Measurements from ENCODE around the gene SHROOM3. TPM values are rescaled to one million over a fixed set of nuclear protein-coding genes. Genes with fewer than 3 reads are reported as not detected.
"Not testable (repeated sequence)": the region's sequence is repeated elsewhere in the genome, so short reads cannot be mapped to it uniquely, and the experiment has no call there.

The SHROOM3 gene
- total and polyA plus RNA-seq, 2 donors (not counting 3 experiments of a cell fraction or from before 2014, with no cell fraction given): 2.7 to 6.7 TPM

- H3K79me2 ChIP-seq (ENCODE audit: control insufficient read depth, insufficient read depth, low read length): no peaks in the 10 kb centered on the region
- no peaks in the 10 kb centered on the region for H3K9me1 ChIP-seq (replicated peaks; ENCODE audit: control insufficient read depth, extremely low read depth, insufficient read depth, low read length)
- no peak within 1 kb of the TSS for H3K9ac ChIP-seq (replicated peaks; ENCODE audit: extremely low read depth, insufficient read depth, low read length)
- peak within 1 kb of the TSS in 2 of 3 experiments; percentile 21 to 25 for H3K4me3 ChIP-seq (replicated peaks in 1 of 3; ENCODE audit: insufficient read depth in 1 of 3, low read depth in 1 of 3, low read length in 3 of 3)
- TF ChIP-seq EZH2 (IDR thresholded peaks at IDR 0.05; ENCODE audit: borderline replicate concordance, low read depth, low read length, severe bottlenecking): peak; percentile 73
- no peak for TF ChIP-seq JUN (IDR thresholded peaks at IDR 0.05; ENCODE audit: borderline replicate concordance, insufficient read depth, insufficient read length, low read depth)
- no peaks in the 10 kb centered on the region for H3K36me3 ChIP-seq (ENCODE audit: control insufficient read depth in 2 of 2, extremely low read depth in 1 of 2, insufficient read depth in 2 of 2, low read length in 2 of 2)
- H3K27ac ChIP-seq (ENCODE audit: insufficient read depth, low read depth, low read length): no peak within 1 kb of the TSS
- H3K9me3 ChIP-seq (replicated peaks; ENCODE audit: control insufficient read depth, insufficient read depth, low read length): no peaks in the 10 kb centered on the region
- H3K4me1 ChIP-seq (ENCODE audit: control insufficient read depth, extremely low read depth, insufficient read depth, low read length): peaks cover 2% of the 10 kb centered on the region
- peak within 1 kb of the TSS; percentile 67 for H2AFZ ChIP-seq (ENCODE audit: low read depth, low read length)
- peak within 1 kb of the TSS; percentile 41 for H3K4me2 ChIP-seq (ENCODE audit: insufficient read depth, low read length)
- no peak for FAIRE-seq
- DNase-seq (ENCODE audit: low read depth, low spot score): no peak
- peaks cover 19 to 32% of the 10 kb centered on the region in 2 experiments for H3K27me3 ChIP-seq (ENCODE audit: control insufficient read depth in 2 of 2, insufficient read depth in 2 of 2, low read length in 2 of 2)
- intact Hi-C loops (cut with micrococcal nuclease) (no loop called here), dilution Hi-C loops (cut with MboI; ENCODE audit: extremely low pct_ligation_motif_present, low sequenced_read_pairs) (no loop called here)
- no TSS peak for BruUV-seq (replicated peaks)
- ChIA-PET CTCF (interaction anchor here (1.1 to 1.7 kb wide), 5 partner anchors 11 to 241 kb away, joined by 3 to 6 read pairs (median 5); no protein-coding TSS in a partner anchor), POLR2A (no interaction called here)
- H4K20me1 ChIP-seq (replicated peaks; ENCODE audit: control insufficient read depth, extremely low read depth, insufficient read depth, low read length): no peaks in the 10 kb centered on the region
Observed at GRCh38 chr4:76420762-76421581, 14.1 kb upstream of the SHROOM3 start, which contains the start of gene CCDC158. CCDC158 (minus strand) TSS chr4:76421141; CDS start chr4:76403207, 17,934 bp downstream.

GRCh38 chr4:76423159-76423558, 11.9 kb upstream of the SHROOM3 start:
- CTCF ChIA-PET: interaction anchor here (1.1 kb wide), 1 partner anchor 243 kb away, joined by 3 read pairs; no protein-coding TSS in a partner anchor
- H3K27ac ChIP-seq (ENCODE audit: insufficient read depth, low read depth, low read length); intact Hi-C loops (cut with micrococcal nuclease); POLR2A ChIA-PET; H3K4me1 ChIP-seq (ENCODE audit: control insufficient read depth, extremely low read depth, insufficient read depth, low read length); BruUV-seq (replicated peaks); H3K79me2 ChIP-seq (ENCODE audit: control insufficient read depth, insufficient read depth, low read length); H3K9me3 ChIP-seq (replicated peaks; ENCODE audit: control insufficient read depth, insufficient read depth, low read length); H3K36me3 ChIP-seq (ENCODE audit: control insufficient read depth in 2 of 2, extremely low read depth in 1 of 2, insufficient read depth in 2 of 2, low read length in 2 of 2); H3K9me1 ChIP-seq (replicated peaks; ENCODE audit: control insufficient read depth, extremely low read depth, insufficient read depth, low read length); H2AFZ ChIP-seq (ENCODE audit: low read depth, low read length); H4K20me1 ChIP-seq (replicated peaks; ENCODE audit: control insufficient read depth, extremely low read depth, insufficient read depth, low read length); H3K4me2 ChIP-seq (ENCODE audit: insufficient read depth, low read length); dilution Hi-C loops (cut with MboI; ENCODE audit: extremely low pct_ligation_motif_present, low sequenced_read_pairs); DNase-seq (ENCODE audit: low read depth, low spot score); H3K9ac ChIP-seq (replicated peaks; ENCODE audit: extremely low read depth, insufficient read depth, low read length); H3K4me3 ChIP-seq (replicated peaks in 1 of 3; ENCODE audit: insufficient read depth in 1 of 3, low read depth in 1 of 3, low read length in 3 of 3); FAIRE-seq: not testable (repeated sequence)
- peaks cover 18 to 32% of the 10 kb centered on the region in 2 experiments for H3K27me3 ChIP-seq (ENCODE audit: control insufficient read depth in 2 of 2, insufficient read depth in 2 of 2, low read length in 2 of 2)

Measured in endothelial cell of umbilical vein (primary cell).